ENCODE data around the gene KDM6B.

The KDM6B gene

GRCh38 chr17:7807206-7807605 lies 26.8 kb upstream of the KDM6B start:
- TF ChIP-seq TAF1 (IDR thresholded peaks at IDR 0.05; ENCODE audit: low read depth) (no peak), REST (IDR thresholded peaks at IDR 0.05; ENCODE audit: low read depth) (no peak), EP300 (IDR thresholded peaks at IDR 0.05; ENCODE audit: borderline replicate concordance) (no peak), EGR1 (IDR thresholded peaks at IDR 0.05) (no peak), YY1 (IDR thresholded peaks at IDR 0.05; ENCODE audit: low read depth) (no peak), TEAD4 (IDR thresholded peaks at IDR 0.05) (no peak), USF1 (IDR thresholded peaks at IDR 0.05) (no peak), CEBPB (IDR thresholded peaks at IDR 0.05) (no peak), TCF12 (IDR thresholded peaks at IDR 0.05; ENCODE audit: low read depth) (no peak), ZBTB7A (IDR thresholded peaks at IDR 0.05; ENCODE audit: low read depth) (no peak), MAX (IDR thresholded peaks at IDR 0.05) (no peak), NFIC (IDR thresholded peaks at IDR 0.05) (no peak), RAD21 (IDR thresholded peaks at IDR 0.05; ENCODE audit: low read depth) (no peak)

- no peak for TF ChIP-seq REST (IDR thresholded peaks at IDR 0.05; ENCODE audit: low read depth)
- no peak for TF ChIP-seq YY1 (IDR thresholded peaks at IDR 0.05; ENCODE audit: low read depth)
- TF ChIP-seq EGR1 (IDR thresholded peaks at IDR 0.05) = no peak
- TF ChIP-seq TEAD4 (IDR thresholded peaks at IDR 0.05) = no peak
- TF ChIP-seq EP300 (IDR thresholded peaks at IDR 0.05; ENCODE audit: borderline replicate concordance) = no peak
- TF ChIP-seq MAX (IDR thresholded peaks at IDR 0.05) = no peak
- TF ChIP-seq CEBPB (IDR thresholded peaks at IDR 0.05) = no peak
- no peak for TF ChIP-seq TAF1 (IDR thresholded peaks at IDR 0.05; ENCODE audit: low read depth)
- TF ChIP-seq CREB1 (IDR thresholded peaks at IDR 0.05; ENCODE audit: low read depth) = no peak
- TF ChIP-seq TCF12 (IDR thresholded peaks at IDR 0.05; ENCODE audit: low read depth) = no peak
Measured at GRCh38 chr17:7809086-7809790, 24.8 kb upstream of the KDM6B start.

- no peak for TF ChIP-seq USF1 (IDR thresholded peaks at IDR 0.05)
- TF ChIP-seq NFIC (IDR thresholded peaks at IDR 0.05) = no peak
Measured at GRCh38 chr17:7811251-7811650, 22.8 kb upstream of the KDM6B start.

GRCh38 chr17:7814969-7815368 lies 19.0 kb upstream of the KDM6B start:
- no peak for TF ChIP-seq TCF12 (IDR thresholded peaks at IDR 0.05; ENCODE audit: low read depth)
- TF ChIP-seq USF1 (IDR thresholded peaks at IDR 0.05) = no peak
- no peak for TF ChIP-seq EP300 (IDR thresholded peaks at IDR 0.05; ENCODE audit: borderline replicate concordance)
- no peak for TF ChIP-seq FOXM1 (IDR thresholded peaks at IDR 0.05; ENCODE audit: borderline replicate concordance, low read depth)
- no peak for TF ChIP-seq CEBPB (IDR thresholded peaks at IDR 0.05)
- TF ChIP-seq MAX (IDR thresholded peaks at IDR 0.05) = no peak
- TF ChIP-seq TAF1 (IDR thresholded peaks at IDR 0.05; ENCODE audit: low read depth) = no peak
- TF ChIP-seq ZBTB7A (IDR thresholded peaks at IDR 0.05; ENCODE audit: low read depth) = no peak
- no peak for TF ChIP-seq REST (IDR thresholded peaks at IDR 0.05; ENCODE audit: low read depth)
- TF ChIP-seq RAD21 (IDR thresholded peaks at IDR 0.05; ENCODE audit: low read depth) = no peak
- TF ChIP-seq YY1 (IDR thresholded peaks at IDR 0.05; ENCODE audit: low read depth) = no peak
- TF ChIP-seq CREB1 (IDR thresholded peaks at IDR 0.05; ENCODE audit: low read depth) = no peak
- TF ChIP-seq TEAD4 (IDR thresholded peaks at IDR 0.05) = no peak
- TF ChIP-seq NFIC (IDR thresholded peaks at IDR 0.05) = no peak
- TF ChIP-seq EGR1 (IDR thresholded peaks at IDR 0.05) = no peak

All from Ishikawa (cell line).